Calu3 (cell line): ENCODE data around the gene CNPY1. TPM values are rescaled to one million over a fixed set of nuclear protein-coding genes. Genes with fewer than 3 reads are reported as not detected.

ENCODE experiments used
- BruUV-seq: library from RNA; stranded (reverse); fragments of 400-500 nt; replicated peaks from 2 replicates; lab custom pipeline; 2021; lab: Mats Ljungman, UMichigan
- CTCF ChIA-PET: fragments of 300-600 bp; sonication (Branson Sonifier 250); formaldehyde crosslinking; loops from one replicate; lab custom pipeline; 2022; ENCODE audit warnings: antibody characterized with exemption; lab: Charles Lee
- DNase-seq: peaks from one replicate; pipeline ENCODE4 v3.0.0; 2022
- H3K27ac Mint-ChIP-seq: one replicate; pipeline ENCODE4 v1.8.0; 2022; ENCODE audit warnings: mixed read lengths; ENCODE audit not compliant: unreplicated experiment
- H3K27me3 Mint-ChIP-seq: one replicate; pipeline ENCODE4 v1.8.0; 2022; ENCODE audit warnings: mixed read lengths; ENCODE audit not compliant: unreplicated experiment
- H3K36me3 Mint-ChIP-seq: one replicate; pipeline ENCODE4 v1.8.0; 2022; ENCODE audit warnings: mild to moderate bottlenecking, moderate library complexity, mixed read lengths; ENCODE audit not compliant: insufficient read depth, unreplicated experiment
- H3K4me1 Mint-ChIP-seq: one replicate; pipeline ENCODE4 v1.8.0; 2022; ENCODE audit warnings: mild to moderate bottlenecking, low read depth, mixed read lengths; ENCODE audit not compliant: unreplicated experiment
- H3K4me3 Mint-ChIP-seq: one replicate; pipeline ENCODE4 v1.8.0; 2022; ENCODE audit warnings: mild to moderate bottlenecking, low read depth, moderate library complexity, mixed read lengths; ENCODE audit not compliant: unreplicated experiment
- H3K9me3 Mint-ChIP-seq: one replicate; pipeline ENCODE4 v1.8.0; 2022; ENCODE audit warnings: low read depth, mixed read lengths; ENCODE audit not compliant: unreplicated experiment
- CTCF ChIP-seq: fragments of 200-600 bp; IDR thresholded peaks from one replicate; pipeline ENCODE4 v1.8.0; 2022; ENCODE audit warnings: antibody characterized with exemption; ENCODE audit not compliant: unreplicated experiment
- intact Hi-C: fragments of 100-400 bp; cut with micrococcal nuclease; formaldehyde crosslinking; loops from one replicate; pipeline ENCODE4 v1.10.0; 2022; ENCODE audit not compliant: unreplicated experiment
- total RNA-seq: library from RNA; stranded (reverse); gene quantifications from 2 replicates; pipeline ENCODE4 v1.2.3, GENCODE V29; 2022

The CNPY1 gene
- total RNA-seq, 1 experiment from 2014 or later, result not detected

DNA sequence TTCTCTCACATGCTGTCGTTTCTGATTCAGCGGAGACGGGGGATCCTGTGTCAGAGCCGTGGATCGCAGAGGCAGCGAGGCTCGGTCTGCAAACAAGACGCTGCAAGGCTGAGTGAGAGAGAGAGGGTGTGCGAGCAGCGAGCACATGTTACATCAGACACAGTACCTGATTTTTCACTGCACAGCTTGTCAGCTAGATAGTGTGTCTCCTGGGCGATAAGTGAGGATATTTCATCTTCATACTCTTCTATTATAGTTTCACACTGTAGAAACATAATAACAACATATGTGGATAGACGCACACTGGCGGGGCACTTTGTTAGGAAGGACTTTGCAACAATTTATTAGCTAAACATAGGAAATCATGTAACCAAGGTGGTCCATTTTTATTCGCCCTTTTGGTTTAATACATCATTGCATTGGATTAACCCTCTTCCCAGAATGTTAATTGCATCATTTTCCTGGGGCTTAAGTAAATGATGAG lies 39.5 kb downstream of the CNPY1 start:
- CTCF ChIA-PET, result no interaction called here
- no peak overlapping the region for H3K4me3 Mint-ChIP-seq

GRCh38 chr7:155505422-155505793 lies 41.0 kb downstream of the CNPY1 start:
- H3K27ac Mint-ChIP-seq, result no peak overlapping the region
- BruUV-seq, result no TSS peak
- no peak for TF ChIP-seq CTCF
- peaks cover 100% of the 10 kb centered on the region for H3K27me3 Mint-ChIP-seq
- no peaks in the 10 kb centered on the region for H3K4me1 Mint-ChIP-seq
- no peaks in the 10 kb centered on the region for H3K36me3 Mint-ChIP-seq
- no peak for DNase-seq
- H3K4me3 Mint-ChIP-seq, result no peak overlapping the region
- intact Hi-C loops, result no loop called here
- CTCF ChIA-PET, result no interaction called here
- H3K9me3 Mint-ChIP-seq, result no peaks in the 10 kb centered on the region

More for the DNA sequence above, 39.5 kb downstream of the CNPY1 start:
- H3K27ac Mint-ChIP-seq, result no peak overlapping the region
- H3K36me3 Mint-ChIP-seq, result no peaks in the 10 kb centered on the region
- no peaks in the 10 kb centered on the region for H3K4me1 Mint-ChIP-seq
- no peaks in the 10 kb centered on the region for H3K9me3 Mint-ChIP-seq
- no peak for DNase-seq
- BruUV-seq, result no TSS peak
- intact Hi-C loops, result no loop called here
- no peak for TF ChIP-seq CTCF
- peaks cover 94% of the 10 kb centered on the region for H3K27me3 Mint-ChIP-seq

DNA sequence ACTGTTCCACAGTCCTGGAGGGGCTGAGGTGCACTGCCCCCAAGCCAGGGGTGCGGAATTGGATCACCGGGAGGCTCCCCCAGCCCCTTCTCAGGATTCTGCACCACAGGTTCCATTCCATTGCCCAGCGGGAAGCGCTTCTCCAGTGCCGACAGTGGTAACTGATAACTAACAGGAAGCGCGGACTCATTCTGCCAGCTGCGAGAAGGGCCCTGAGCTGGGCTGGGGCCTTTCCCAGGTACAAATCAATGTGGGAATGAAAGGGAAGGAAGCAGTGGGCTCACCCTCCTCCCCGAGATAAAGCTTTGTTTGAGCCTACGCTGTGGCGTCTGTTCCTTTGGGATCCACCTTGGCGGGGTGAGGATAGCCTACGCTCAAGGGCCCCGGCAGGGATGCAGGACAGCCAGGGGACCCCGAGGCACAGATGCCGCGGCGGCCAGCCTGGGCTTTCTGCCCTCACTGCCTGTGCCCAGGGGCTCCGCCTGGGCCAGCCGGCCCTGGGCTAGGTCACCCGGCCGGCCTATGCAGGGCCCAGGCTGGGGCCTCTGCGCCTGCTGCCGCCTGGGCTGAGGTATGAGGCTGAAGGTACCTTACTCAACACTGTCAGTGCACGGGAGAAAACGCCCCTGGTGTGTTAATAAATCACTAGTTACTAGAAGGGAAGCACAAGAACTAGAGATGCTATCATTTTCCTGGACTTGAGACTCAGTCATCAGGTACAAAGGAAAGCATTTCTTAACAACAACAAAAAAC lies 49.0 kb downstream of the CNPY1 start:
- Mint-ChIP-seq H3K36me3 (no peaks in the 10 kb centered on the region), H3K4me1 (no peaks in the 10 kb centered on the region), H3K9me3 (no peaks in the 10 kb centered on the region), H3K4me3 (no peak overlapping the region), H3K27me3 (peaks cover 74% of the 10 kb centered on the region), H3K27ac (no peak overlapping the region)
- CTCF ChIA-PET, result no interaction called here
- intact Hi-C loops, result no loop called here
- no peak for TF ChIP-seq CTCF
- DNase-seq, result no peak
- no TSS peak for BruUV-seq

- H3K4me3 Mint-ChIP-seq, result no peak overlapping the region
- no peak overlapping the region for H3K27ac Mint-ChIP-seq
- TF ChIP-seq CTCF, result no peak
- no TSS peak for BruUV-seq
- H3K27me3 Mint-ChIP-seq, result peaks cover 74% of the 10 kb centered on the region
- no peaks in the 10 kb centered on the region for H3K36me3 Mint-ChIP-seq
- intact Hi-C loops, result no loop called here
- no peak for DNase-seq
- H3K4me1 Mint-ChIP-seq, result no peaks in the 10 kb centered on the region
- H3K9me3 Mint-ChIP-seq, result no peaks in the 10 kb centered on the region
- CTCF ChIA-PET, result no interaction called here
Measured at GRCh38 chr7:155496267-155497005, 49.9 kb downstream of the CNPY1 start.
